Sigmoid colon (tissue), 7 donors: ENCODE data around the gene SH3RF2. TPM values are rescaled to one million over a fixed set of nuclear protein-coding genes. Genes with fewer than 3 reads are reported as not detected.
"Not testable (repeated sequence)": the region's sequence is repeated elsewhere in the genome, so short reads cannot be mapped to it uniquely, and the experiment has no call there.

Experiments used
- DNase-seq: peaks from one replicate; pipeline ENCODE4 v3.0.0-alpha.2; 2019
- H3K27ac ChIP-seq, 4 donors: fragments of 200-600 bp; sonication (generic); one replicate each; pipeline ENCODE4 v1.5.1; 2016 to 2019; ENCODE audit warnings: mild to moderate bottlenecking in 1 of 4
- H3K27me3 ChIP-seq, 3 donors: fragments of 200-600 bp; sonication (generic); one replicate each; pipeline ENCODE4 v1.5.1; 2019; ENCODE audit warnings: mild to moderate bottlenecking in 1 of 3
- H3K36me3 ChIP-seq, 4 donors: fragments of 200-600 bp; sonication (generic); one replicate each; pipeline ENCODE4 v1.5.1; 2016 to 2019
- H3K4me1 ChIP-seq, 4 donors: fragments of 200-600 bp; sonication (generic); one replicate each; pipeline ENCODE4 v1.5.1; 2017 to 2019
- H3K4me3 ChIP-seq, 4 donors: fragments of 200-600 bp; sonication (generic); one replicate each; pipeline ENCODE4 v1.5.1; 2017 to 2019; ENCODE audit warnings: mild to moderate bottlenecking in 2 of 4, moderate library complexity in 1 of 4
- H3K9me3 ChIP-seq, 4 donors: fragments of 200-600 bp in 3 of 4; sonication (generic) in 3 of 4; one replicate each; pipeline versions ENCODE4 v1.5.1 to v1.6.1; 2013 to 2019
- CTCF ChIP-seq, 4 experiments: fragments of 450-650 bp in 3 of 4; fragments of 200-600 bp in 1 of 4; IDR thresholded peaks; one replicate each; pipeline ENCODE4 v1.5.1; 2016 to 2019; ENCODE audit warnings: antibody characterized with exemption in 4 of 4, mild to moderate bottlenecking in 3 of 4, moderate library complexity in 2 of 4
- EP300 ChIP-seq, 4 donors: sonication (generic); formaldehyde crosslinking; IDR thresholded peaks; one replicate each; pipeline ENCODE4 v1.6.1; 2017; ENCODE audit warnings: antibody characterized with exemption in 4 of 4
- POLR2A ChIP-seq, 2 donors: fragments of 450-650 bp; IDR thresholded peaks; one replicate each; pipeline ENCODE4 v1.6.1; 2016; ENCODE audit warnings: antibody characterized with exemption in 2 of 2, mild to moderate bottlenecking in 2 of 2, moderate library complexity in 2 of 2
- POLR2AphosphoS5 ChIP-seq, 4 donors: sonication (generic); formaldehyde crosslinking; IDR thresholded peaks; one replicate each; pipeline ENCODE4 v1.6.1; 2017; ENCODE audit warnings: antibody characterized with exemption in 4 of 4
- whole genome bisulfite sequencing, 2 donors: extraction: QIAGEN DNeasy Blood & Tissue Kit; methylation state at CpG; one replicate each; pipeline ENCODE4 v1.1.7; 2013; 5-methylcytosine and 5-hydroxymethylcytosine counted together
- intact Hi-C: fragments of 100-400 bp; cut with DNase I; formaldehyde crosslinking; loops from one replicate; pipeline ENCODE4 v1.15.1; 2023
- polyA plus RNA-seq, 3 donors: library from polyadenylated mRNA; stranded (reverse); fragments of 200-250 nt; gene quantifications; one replicate each; pipeline ENCODE4 v1.2.3, GENCODE V29; 2013
- total RNA-seq, 4 donors: library from RNA; depleted of rRNA; stranded (reverse); fragments of >200 nt; gene quantifications; one replicate each; pipeline ENCODE4 v1.1.0, GENCODE V29; 2016
- donor health status: healthy with polysubstance abuse.
- donor health status: Bipolar disorder and iron deficiency.
- donor health status: healthy.

Gene SH3RF2
- total RNA-seq: 1 to 10 TPM in 1 of 4 donors, under 1 TPM in 3; 0.28 to 1.4 (median 0.74) TPM
- 10 to 100 TPM; 12.9 to 37.9 (median 13.8) TPM for polyA plus RNA-seq

- peak in 1 of 2 donors; percentile 33 for TF ChIP-seq POLR2A (IDR thresholded peaks at IDR 0.05)
- no peak for TF ChIP-seq EP300 (IDR thresholded peaks at IDR 0.05)
- Histone ChIP-seq H3K4me1 (peaks cover 0 to 17% (median 7%) of the 10 kb centered on the region in 4 donors), H3K27ac (peak within 1 kb of the TSS in 2 of 4 donors; percentile 27 to 53), H3K9me3 (no peaks in the 10 kb centered on the region), H3K27me3 (no peaks in the 10 kb centered on the region), H3K36me3 (no peaks in the 10 kb centered on the region), H3K4me3 (peak within 1 kb of the TSS; percentile 9 to 44 (median 41))
- peak; percentile 65 for DNase-seq
- WGBS, 2 donors: 2 to 6% methylated on average over 28 of the region's 28 CpGs
- intact Hi-C loops: no loop called here
Measured at GRCh38 chr5:145936401-145937131, at the start of gene SH3RF2. SH3RF2 (plus strand) TSS chr5:145936578; CDS start chr5:145937929, 1,351 bp downstream.

- Histone ChIP-seq H3K4me3 (no peak overlapping the region), H3K27ac (no peak overlapping the region), H3K27me3 (no peaks in the 10 kb centered on the region), H3K4me1 (no peaks in the 10 kb centered on the region), H3K36me3 (no peaks in the 10 kb centered on the region), H3K9me3 (peaks cover 0 to 9% (median 0%) of the 10 kb centered on the region in 4 donors)
- TF ChIP-seq EP300 (IDR thresholded peaks at IDR 0.05): no peak
- TF ChIP-seq CTCF (IDR thresholded peaks at IDR 0.05): peak in 1 of 4 experiments; percentile 5
- no peak for DNase-seq
- WGBS, 2 donors: 49 to 76% methylated on average over 3 of the region's 3 CpGs
- intact Hi-C loops: no loop called here
Measured at GRCh38 chr5:145887217-145887616, 49.2 kb upstream of the SH3RF2 start.

GRCh38 chr5:145887976-145888574, 48.3 kb upstream of the SH3RF2 start:
- Histone ChIP-seq H3K36me3 (no peaks in the 10 kb centered on the region), H3K4me3 (no peak overlapping the region), H3K27ac (no peak overlapping the region), H3K9me3 (peaks cover 0 to 9% (median 0%) of the 10 kb centered on the region in 4 donors), H3K27me3 (no peaks in the 10 kb centered on the region), H3K4me1 (no peaks in the 10 kb centered on the region)
- DNase-seq: no peak
- WGBS, 2 donors: 69 to 74% methylated on average over 5 of the region's 5 CpGs
- TF ChIP-seq CTCF (IDR thresholded peaks at IDR 0.05) (peak in 2 of 4 experiments; percentile 21 to 30), POLR2A (IDR thresholded peaks at IDR 0.05) (no peak)
- intact Hi-C loops: no loop called here

GRCh38 chr5:145889611-145890010, 46.8 kb upstream of the SH3RF2 start:
- no peaks in the 10 kb centered on the region for H3K36me3 ChIP-seq
- no peaks in the 10 kb centered on the region for H3K4me1 ChIP-seq
- no peak overlapping the region for H3K4me3 ChIP-seq
- TF ChIP-seq CTCF (IDR thresholded peaks at IDR 0.05) (no peak), POLR2A (IDR thresholded peaks at IDR 0.05) (no peak), POLR2AphosphoS5 (IDR thresholded peaks at IDR 0.05) (no peak), EP300 (IDR thresholded peaks at IDR 0.05) (no peak)
- intact Hi-C loops: no loop called here
- H3K27me3 ChIP-seq: no peaks in the 10 kb centered on the region
- peaks cover 0 to 9% (median 0%) of the 10 kb centered on the region in 4 donors for H3K9me3 ChIP-seq
- no peak for DNase-seq
- no peak overlapping the region for H3K27ac ChIP-seq
- 89 to 95% methylated on average over 2 of the region's 2 CpGs for WGBS, 2 donors

GRCh38 chr5:145891378-145891777, 45.0 kb upstream of the SH3RF2 start:
- H3K36me3 ChIP-seq, H3K27me3 ChIP-seq, H3K4me3 ChIP-seq, intact Hi-C loops, H3K4me1 ChIP-seq, DNase-seq, H3K27ac ChIP-seq, H3K9me3 ChIP-seq: not testable (repeated sequence)
- WGBS, 2 donors: 90 to 96% methylated on average over 10 of the region's 10 CpGs
